Activated naive CD8-positive, alpha-beta T cell treated with anti-CD3 and anti-CD28 coated beads for 36 hours (primary cell): ENCODE results near the gene ZFP57. TPM values are rescaled to one million over a fixed set of nuclear protein-coding genes. Genes with fewer than 3 reads are reported as not detected.

ENCODE experiments used
- DNase-seq: peaks from one replicate; pipeline ENCODE4 v3.0.0; 2021
- H3K27ac Mint-ChIP-seq: one replicate; pipeline ENCODE4 v1.8.0; 2022; ENCODE audit warnings: mild to moderate bottlenecking, moderate library complexity, mixed read lengths
- H3K27me3 Mint-ChIP-seq: one replicate; pipeline ENCODE4 v1.8.0; 2022; ENCODE audit warnings: mild to moderate bottlenecking, mixed read lengths
- H3K36me3 Mint-ChIP-seq: one replicate; pipeline ENCODE4 v1.8.0; 2021; ENCODE audit warnings: mild to moderate bottlenecking, mixed read lengths
- H3K4me1 Mint-ChIP-seq: one replicate; pipeline ENCODE4 v1.8.0; 2021; ENCODE audit warnings: mixed read lengths
- H3K4me3 Mint-ChIP-seq: one replicate; pipeline ENCODE4 v1.8.0; 2022; ENCODE audit warnings: mild to moderate bottlenecking, moderate library complexity, mixed read lengths
- H3K9me3 Mint-ChIP-seq: one replicate; pipeline ENCODE4 v1.8.0; 2022; ENCODE audit warnings: mixed read lengths
- total RNA-seq, 2 experiments: library from RNA; stranded (reverse); gene quantifications; one replicate each; pipeline ENCODE4 v1.2.3, GENCODE V29; 2021

Gene ZFP57
- total RNA-seq, 2 experiments from 2014 or later, result 10.6 to 11.5 TPM

GRCh38 chr6:29651413-29652197, 29.3 kb downstream of the ZFP57 start:
- H3K9me3 Mint-ChIP-seq, result no peaks in the 10 kb centered on the region
- no peak overlapping the region for H3K27ac Mint-ChIP-seq
- H3K4me1 Mint-ChIP-seq, result peaks cover 3% of the 10 kb centered on the region
- H3K27me3 Mint-ChIP-seq, result peaks cover 6% of the 10 kb centered on the region
- no peak for DNase-seq
- H3K36me3 Mint-ChIP-seq, result no peaks in the 10 kb centered on the region
- H3K4me3 Mint-ChIP-seq, result no peak overlapping the region

- H3K27ac Mint-ChIP-seq, result peak overlapping the region; percentile 99
- H3K4me1 Mint-ChIP-seq, result peaks cover 3% of the 10 kb centered on the region
- H3K27me3 Mint-ChIP-seq, result no peaks in the 10 kb centered on the region
- H3K4me3 Mint-ChIP-seq, result peak overlapping the region; percentile 96
- no peaks in the 10 kb centered on the region for H3K36me3 Mint-ChIP-seq
- no peaks in the 10 kb centered on the region for H3K9me3 Mint-ChIP-seq
- peak; percentile 96 for DNase-seq
These were observed 31.0 kb downstream of the ZFP57 start for GRCh38 chr6:29649701-29650673.

GRCh38 chr6:29647927-29648642, 32.9 kb downstream of the ZFP57 start:
- DNase-seq, result no peak
- no peaks in the 10 kb centered on the region for H3K36me3 Mint-ChIP-seq
- H3K9me3 Mint-ChIP-seq, result no peaks in the 10 kb centered on the region
- peaks cover 2% of the 10 kb centered on the region for H3K4me1 Mint-ChIP-seq
- no peak overlapping the region for H3K27ac Mint-ChIP-seq
- H3K27me3 Mint-ChIP-seq, result no peaks in the 10 kb centered on the region
- no peak overlapping the region for H3K4me3 Mint-ChIP-seq

GRCh38 chr6:29641430-29642148, 39.4 kb downstream of the ZFP57 start:
- no peak for DNase-seq
- Mint-ChIP-seq H3K4me1 (peaks cover 12% of the 10 kb centered on the region), H3K9me3 (no peaks in the 10 kb centered on the region), H3K36me3 (no peaks in the 10 kb centered on the region), H3K4me3 (peak overlapping the region; percentile 20), H3K27me3 (no peaks in the 10 kb centered on the region), H3K27ac (peak overlapping the region; percentile 60)

- no peaks in the 10 kb centered on the region for H3K27me3 Mint-ChIP-seq
- H3K4me1 Mint-ChIP-seq, result peaks cover 18% of the 10 kb centered on the region
- DNase-seq, result no peak
- H3K27ac Mint-ChIP-seq, result no peak overlapping the region
- H3K36me3 Mint-ChIP-seq, result no peaks in the 10 kb centered on the region
- no peaks in the 10 kb centered on the region for H3K9me3 Mint-ChIP-seq
- H3K4me3 Mint-ChIP-seq, result no peak overlapping the region
These were observed 43.7 kb downstream of the ZFP57 start for GRCh38 chr6:29637247-29637646.

- Mint-ChIP-seq H3K27me3 (peaks cover 4% of the 10 kb centered on the region), H3K4me3 (peak overlapping the region; percentile 75), H3K27ac (peak overlapping the region; percentile 6), H3K36me3 (peaks cover 1% of the 10 kb centered on the region), H3K4me1 (peaks cover 31% of the 10 kb centered on the region), H3K9me3 (no peaks in the 10 kb centered on the region)
- DNase-seq, result no peak
These were observed 47.4 kb downstream of the ZFP57 start for GRCh38 chr6:29633534-29633905.

GRCh38 chr6:29632789-29633533, 48.0 kb downstream of the ZFP57 start, which contains the start of gene GABBR1:
Gene GABBR1 (minus strand): TSS chr6:29633183. CDS start chr6:29632385, 798 bp downstream.
- H3K27me3 Mint-ChIP-seq, result peaks cover 4% of the 10 kb centered on the region
- peak; percentile 77 for DNase-seq
- no peaks in the 10 kb centered on the region for H3K9me3 Mint-ChIP-seq
- peak within 1 kb of the TSS; percentile 6 for H3K27ac Mint-ChIP-seq
- peaks cover 1% of the 10 kb centered on the region for H3K36me3 Mint-ChIP-seq
- H3K4me1 Mint-ChIP-seq, result peaks cover 33% of the 10 kb centered on the region
- peak within 1 kb of the TSS; percentile 80 for H3K4me3 Mint-ChIP-seq

GRCh38 chr6:29631860-29632731, 48.9 kb downstream of the ZFP57 start:
- H3K4me1 Mint-ChIP-seq, result peaks cover 33% of the 10 kb centered on the region
- peaks cover 4% of the 10 kb centered on the region for H3K27me3 Mint-ChIP-seq
- peak; percentile 58 for DNase-seq
- peaks cover 1% of the 10 kb centered on the region for H3K36me3 Mint-ChIP-seq
- H3K27ac Mint-ChIP-seq, result no peak overlapping the region
- peak overlapping the region; percentile 80 for H3K4me3 Mint-ChIP-seq
- no peaks in the 10 kb centered on the region for H3K9me3 Mint-ChIP-seq

- Mint-ChIP-seq H3K27ac (no peak overlapping the region), H3K36me3 (peaks cover 1% of the 10 kb centered on the region), H3K9me3 (no peaks in the 10 kb centered on the region), H3K27me3 (peaks cover 10% of the 10 kb centered on the region), H3K4me1 (peaks cover 33% of the 10 kb centered on the region), H3K4me3 (peak overlapping the region; percentile 80)
- no peak for DNase-seq
These were observed 49.6 kb downstream of the ZFP57 start for GRCh38 chr6:29631209-29631810.

GRCh38 chr6:29630315-29630714, 50.6 kb downstream of the ZFP57 start:
- no peak overlapping the region for H3K4me3 Mint-ChIP-seq
- DNase-seq, result no peak
- H3K27me3 Mint-ChIP-seq, result peaks cover 10% of the 10 kb centered on the region
- no peaks in the 10 kb centered on the region for H3K9me3 Mint-ChIP-seq
- H3K27ac Mint-ChIP-seq, result no peak overlapping the region
- peaks cover 33% of the 10 kb centered on the region for H3K4me1 Mint-ChIP-seq
- peaks cover 1% of the 10 kb centered on the region for H3K36me3 Mint-ChIP-seq

- no peak for DNase-seq
- Mint-ChIP-seq H3K4me1 (peaks cover 33% of the 10 kb centered on the region), H3K4me3 (peak overlapping the region; percentile 89), H3K27me3 (peaks cover 10% of the 10 kb centered on the region), H3K36me3 (peaks cover 1% of the 10 kb centered on the region), H3K27ac (no peak overlapping the region), H3K9me3 (no peaks in the 10 kb centered on the region)
These were observed 51.4 kb downstream of the ZFP57 start for GRCh38 chr6:29629571-29629970.

- Mint-ChIP-seq H3K27ac (peak overlapping the region; percentile 77), H3K27me3 (peaks cover 10% of the 10 kb centered on the region), H3K9me3 (no peaks in the 10 kb centered on the region), H3K4me1 (peaks cover 31% of the 10 kb centered on the region), H3K36me3 (peaks cover 1% of the 10 kb centered on the region), H3K4me3 (peak overlapping the region; percentile 89)
- peak; percentile 67 for DNase-seq
These were observed 52.3 kb downstream of the ZFP57 start for GRCh38 chr6:29628419-29629281.
